Ramos (cell line): ENCODE data around the gene GRK5.

Experiments
- in situ Hi-C: fragments of 300-500 bp; cut with MboI; formaldehyde crosslinking; loops from one replicate; pipeline ENCODE4 v1.14.3; 2022; ENCODE audit warnings: low sequenced_read_pairs; ENCODE audit not compliant: unreplicated experiment

Gene GRK5

DNA sequence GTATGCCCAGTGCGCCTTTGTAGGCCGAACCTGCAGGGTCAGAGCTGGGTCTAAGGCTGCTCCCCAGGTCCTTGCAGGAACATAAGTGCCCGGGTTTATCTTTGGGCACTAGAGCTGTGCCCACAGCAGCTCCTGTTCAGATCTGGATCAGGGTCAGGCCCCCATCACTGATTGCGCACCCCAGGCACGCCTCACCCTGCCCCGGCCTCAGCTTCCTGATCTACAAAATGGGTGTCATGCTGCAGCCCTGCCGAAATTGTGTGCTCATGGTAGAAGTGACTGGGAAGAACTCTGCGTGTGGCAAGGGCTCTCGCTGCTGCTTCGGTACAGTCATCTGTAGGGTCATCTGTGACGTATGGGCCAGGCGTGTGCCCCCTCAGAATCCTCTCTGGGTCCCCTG lies 100.7 kb downstream of the GRK5 start:
- in situ Hi-C loops, result no loop called here

GRCh38 chr10:119308551-119309422 lies 101.4 kb downstream of the GRK5 start:
- in situ Hi-C loops, result no loop called here

DNA sequence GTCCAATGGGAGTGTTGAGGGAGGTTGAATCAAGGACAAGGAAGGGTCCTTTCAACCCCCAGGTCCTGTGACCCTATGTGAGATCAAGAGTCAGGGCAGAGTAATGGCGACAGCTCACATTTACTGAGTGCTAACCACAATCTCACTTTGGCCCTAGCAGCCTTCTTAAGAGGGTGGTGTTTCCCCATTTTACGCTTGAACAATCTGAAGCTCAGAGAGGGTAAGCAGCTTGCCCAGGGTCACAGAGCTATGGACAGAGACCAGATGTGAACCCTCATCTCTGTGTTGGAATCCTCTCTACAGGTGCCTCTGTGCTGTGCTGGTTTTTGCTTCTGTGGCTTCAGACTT lies 102.0 kb downstream of the GRK5 start:
- in situ Hi-C loops, result no loop called here

GRCh38 chr10:119310806-119311205 lies 103.4 kb downstream of the GRK5 start:
- in situ Hi-C loops, result no loop called here

DNA sequence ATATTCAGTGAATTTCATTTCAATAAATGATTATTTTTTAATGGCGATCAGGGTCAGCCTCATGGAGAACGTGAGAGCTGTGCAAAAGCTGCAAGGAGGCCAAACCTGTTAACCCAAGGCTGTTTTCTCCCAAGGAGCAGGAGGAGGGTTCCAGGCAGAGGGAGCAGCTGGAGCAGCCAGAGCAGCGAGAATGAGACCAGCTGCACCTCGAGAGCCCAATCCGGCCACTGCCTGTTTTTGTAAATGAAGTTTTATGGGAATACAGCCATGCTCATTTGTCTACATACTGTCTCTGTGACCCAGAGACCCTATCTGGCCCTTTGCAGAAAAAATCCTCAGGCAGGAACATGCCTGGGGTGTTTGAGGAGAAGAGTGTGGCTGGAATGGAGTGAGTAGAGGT lies 104.9 kb downstream of the GRK5 start:
- in situ Hi-C loops, result no loop called here

GRCh38 chr10:119313024-119313423 lies 105.7 kb downstream of the GRK5 start:
- in situ Hi-C loops, result no loop called here

- in situ Hi-C loops, result no loop called here
These were observed 106.3 kb downstream of the GRK5 start for GRCh38 chr10:119313644-119314043.

DNA sequence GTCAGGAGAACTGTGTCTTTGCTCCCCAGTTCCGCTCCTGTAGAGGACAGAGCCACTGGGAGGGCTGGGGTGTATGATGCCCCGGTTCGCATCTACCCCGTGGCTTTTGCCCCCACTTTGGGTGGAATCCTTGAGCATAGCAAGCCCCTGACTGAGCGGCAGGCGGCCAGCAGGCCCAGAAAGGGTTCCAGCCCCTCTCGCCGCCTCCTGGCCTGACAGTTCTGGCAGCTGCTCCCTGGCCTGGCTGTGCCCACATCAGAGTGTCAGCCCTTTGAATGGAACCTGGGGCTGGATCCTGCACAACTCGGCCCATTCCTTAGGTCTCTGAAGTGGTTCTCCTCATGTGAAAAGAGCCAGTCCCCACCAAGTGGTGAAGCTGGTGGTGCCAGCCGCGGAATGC lies 106.7 kb downstream of the GRK5 start:
- in situ Hi-C loops, result no loop called here

- in situ Hi-C loops, result no loop called here
These were observed 107.1 kb downstream of the GRK5 start for GRCh38 chr10:119314486-119314885.

- in situ Hi-C loops, result no loop called here
These were observed 108.0 kb downstream of the GRK5 start for GRCh38 chr10:119315128-119316001.

DNA sequence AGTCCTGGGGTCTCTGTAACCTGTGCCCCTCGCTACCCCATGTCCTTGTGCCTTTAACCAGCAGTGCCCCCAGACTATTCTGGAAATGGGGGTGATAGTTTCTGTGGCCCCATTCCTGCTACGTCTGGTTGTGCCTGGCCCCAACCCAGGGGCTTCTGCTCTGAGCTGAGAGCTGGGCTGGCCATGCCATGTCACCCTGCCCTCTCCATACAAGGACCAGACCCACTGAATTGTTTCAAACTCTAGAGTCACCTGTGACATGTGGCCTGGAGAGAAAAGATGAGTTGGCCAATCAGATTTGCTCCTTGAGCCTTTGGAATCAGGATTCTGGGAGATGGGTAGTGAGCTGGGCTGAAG lies 108.6 kb downstream of the GRK5 start:
- in situ Hi-C loops, result no loop called here

DNA sequence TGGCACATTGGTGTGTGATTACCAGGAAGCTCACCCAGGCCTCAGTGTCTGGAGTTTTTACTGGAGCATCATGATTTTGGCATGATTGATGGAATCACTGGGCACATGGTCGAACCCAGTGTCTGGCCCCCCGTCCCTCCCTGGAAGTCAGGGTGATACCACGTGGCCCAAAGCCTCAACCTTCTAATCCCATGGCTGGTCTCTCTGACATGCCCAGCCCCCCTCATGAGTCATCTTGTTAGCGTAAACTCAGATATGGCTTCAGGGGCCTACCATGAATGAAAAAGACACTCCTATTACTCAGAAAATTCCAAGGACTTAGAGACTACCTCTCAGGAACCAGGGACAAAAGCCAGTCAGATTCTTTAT lies 109.3 kb downstream of the GRK5 start:
- in situ Hi-C loops, result no loop called here

GRCh38 chr10:119318411-119319160 lies 111.2 kb downstream of the GRK5 start:
- in situ Hi-C loops, result no loop called here

- in situ Hi-C loops, result no loop called here
These were observed 112.0 kb downstream of the GRK5 start for GRCh38 chr10:119319161-119319919.

- in situ Hi-C loops, result no loop called here
These were observed 112.5 kb downstream of the GRK5 start for GRCh38 chr10:119319920-119320258.

- in situ Hi-C loops, result no loop called here
These were observed 113.6 kb downstream of the GRK5 start for GRCh38 chr10:119320981-119321380.

- in situ Hi-C loops, result no loop called here
These were observed 116.0 kb downstream of the GRK5 start for GRCh38 chr10:119323085-119324016.

GRCh38 chr10:119325131-119325530 lies 117.8 kb downstream of the GRK5 start:
- in situ Hi-C loops, result no loop called here

- in situ Hi-C loops, result no loop called here
These were observed 118.8 kb downstream of the GRK5 start for GRCh38 chr10:119326167-119326566.
